Stimulated activated CD8-positive, alpha-beta memory T cell treated with anti-CD3 and anti-CD28 coated beads, Interleukin-7, amount 100 ng/mL, for 4 hours (primary cell): ENCODE data around the gene ARL3.
"Not testable (repeated sequence)": the region's sequence is repeated elsewhere in the genome, so short reads cannot be mapped to it uniquely, and the experiment has no call there.

Experiments used
- DNase-seq, 2 donors: peaks; one replicate each; pipeline ENCODE4 v3.0.0-alpha.2; 2020; ENCODE audit warnings: low read depth in 2 of 2

ARL3 gene

GRCh38 chr10:102673819-102674511, 40.2 kb downstream of the ARL3 start:
- DNase-seq: peak; percentile 44 to 50

- DNase-seq: no peak
Measured at GRCh38 chr10:102673236-102673818, 40.9 kb downstream of the ARL3 start.

GRCh38 chr10:102670871-102671434, 43.2 kb downstream of the ARL3 start:
- DNase-seq: no peak

GRCh38 chr10:102670065-102670670, 44.0 kb downstream of the ARL3 start:
- no peak for DNase-seq

- DNase-seq: no peak
Measured at GRCh38 chr10:102669206-102670064, 44.8 kb downstream of the ARL3 start.

- DNase-seq: no peak
Measured at GRCh38 chr10:102668326-102669107, 45.7 kb downstream of the ARL3 start.

GRCh38 chr10:102667411-102667810, 46.8 kb downstream of the ARL3 start:
- DNase-seq: not testable (repeated sequence)

- DNase-seq: no peak
Measured at GRCh38 chr10:102665904-102666509, 48.2 kb downstream of the ARL3 start.

- no peak for DNase-seq
Measured at GRCh38 chr10:102661658-102662028, 52.6 kb downstream of the ARL3 start.

GRCh38 chr10:102660888-102661657, 53.1 kb downstream of the ARL3 start:
- peak; percentile 15 to 61 for DNase-seq

GRCh38 chr10:102658802-102659201, 55.4 kb downstream of the ARL3 start:
- DNase-seq: no peak

- no peak for DNase-seq
Measured at GRCh38 chr10:102657984-102658724, 56.0 kb downstream of the ARL3 start.

- no peak for DNase-seq
Measured at GRCh38 chr10:102657451-102657850, 56.7 kb downstream of the ARL3 start.

GRCh38 chr10:102656791-102657371, 57.3 kb downstream of the ARL3 start:
- no peak for DNase-seq

GRCh38 chr10:102656026-102656425, 58.2 kb downstream of the ARL3 start:
- DNase-seq: no peak

- DNase-seq: no peak
Measured at GRCh38 chr10:102654969-102655368, 59.2 kb downstream of the ARL3 start.

GRCh38 chr10:102654566-102654965, 59.6 kb downstream of the ARL3 start:
- no peak for DNase-seq

GRCh38 chr10:102653060-102653459, 61.1 kb downstream of the ARL3 start:
- no peak for DNase-seq
